Liver (tissue), 9 donors: ENCODE results near the gene RHEB. TPM values are rescaled to one million over a fixed set of nuclear protein-coding genes. Genes with fewer than 3 reads are reported as not detected.
A peak's percentile ranks its signal among the peaks of the same experiment; 100 is the strongest.

Experiments used
- DNase-seq: peaks from one replicate; pipeline ENCODE4 v3.0.0-alpha.2; 2017; ENCODE audit warnings: low spot score
- H3K27ac ChIP-seq, 2 donors: one replicate each; pipeline ENCODE4 v1.7.0; 2013; ENCODE audit warnings: inconsistent platforms in 2 of 2, low read length in 2 of 2, control low read depth in 1 of 2, low read depth in 1 of 2, mild to moderate bottlenecking in 1 of 2
- H3K27me3 ChIP-seq, 4 donors: one replicate each; pipeline versions ENCODE4 v1.6.1 to v1.7.0; 2013; ENCODE audit warnings: low read length in 3 of 4, inconsistent platforms in 1 of 4, mild to moderate bottlenecking in 1 of 4, moderate library complexity in 1 of 4; ENCODE audit not compliant: control insufficient read depth in 4 of 4, insufficient read depth in 4 of 4
- H3K36me3 ChIP-seq, 4 donors: one replicate each; pipeline versions ENCODE4 v1.6.1 to v1.7.0; 2013; ENCODE audit warnings: low read length in 3 of 4, mild to moderate bottlenecking in 3 of 4, low read depth in 1 of 4, moderate library complexity in 1 of 4; ENCODE audit not compliant: control insufficient read depth in 4 of 4, insufficient read depth in 3 of 4
- H3K4me1 ChIP-seq, 4 donors: one replicate each; pipeline versions ENCODE4 v1.6.1 to v1.7.0; 2013; ENCODE audit warnings: low read length in 3 of 4, mild to moderate bottlenecking in 3 of 4, moderate library complexity in 1 of 4; ENCODE audit not compliant: control insufficient read depth in 4 of 4, insufficient read depth in 4 of 4
- H3K4me3 ChIP-seq, 3 donors: one replicate each; pipeline versions ENCODE4 v1.6.1 to v1.7.0; 2013; ENCODE audit warnings: low read length in 3 of 3, control low read depth in 1 of 3, low read depth in 1 of 3, mild to moderate bottlenecking in 1 of 3
- H3K9ac ChIP-seq, 2 donors: one replicate each; pipeline ENCODE4 v1.7.0; 2013; ENCODE audit warnings: low read length in 2 of 2, mild to moderate bottlenecking in 2 of 2, moderate library complexity in 2 of 2, control low read depth in 1 of 2, low read depth in 1 of 2
- H3K9me3 ChIP-seq, 4 donors: one replicate each; pipeline versions ENCODE4 v1.6.1 to v1.7.0; 2013; ENCODE audit warnings: low read length in 3 of 4; ENCODE audit not compliant: control insufficient read depth in 4 of 4
- ATF3 ChIP-seq: IDR thresholded peaks from 2 replicates; pipeline ENCODE4 v1.6.1; 2016; ENCODE audit warnings: antibody characterized with exemption
- CTCF ChIP-seq: fragments of 150-350 bp; IDR thresholded peaks from 2 replicates; pipeline ENCODE4 v1.5.1; 2017; ENCODE audit warnings: improper control_type of control experiment, low read depth, low read length; ENCODE audit not compliant: missing input control
- EGR1 ChIP-seq, 2 donors: IDR thresholded peaks; 2 replicates each; pipeline ENCODE4 v1.6.1; 2016 to 2018; ENCODE audit warnings: antibody characterized with exemption in 2 of 2, low read depth in 2 of 2
- FOXA1 ChIP-seq: IDR thresholded peaks from 2 replicates; pipeline ENCODE4 v1.6.1; 2016; ENCODE audit warnings: antibody characterized with exemption
- FOXA2 ChIP-seq: IDR thresholded peaks from 2 replicates; pipeline ENCODE4 v1.6.1; 2016; ENCODE audit warnings: antibody characterized with exemption
- GABPA ChIP-seq, 2 donors: IDR thresholded peaks in 1 of 2; conservative IDR thresholded peaks in 1 of 2; 2 replicates each; pipeline ENCODE4 v1.6.1; 2016; ENCODE audit warnings: antibody characterized with exemption in 2 of 2, mild to moderate bottlenecking in 1 of 2, moderate library complexity in 1 of 2
- HNF4A ChIP-seq, 2 donors: conservative IDR thresholded peaks; 2 replicates each; pipeline ENCODE4 v1.6.1; 2016; ENCODE audit warnings: antibody characterized with exemption in 2 of 2, mild to moderate bottlenecking in 2 of 2
- HNF4G ChIP-seq: IDR thresholded peaks from 2 replicates; pipeline ENCODE4 v1.6.1; 2016; ENCODE audit warnings: antibody characterized with exemption
- JUND ChIP-seq, 2 donors: IDR thresholded peaks; 2 replicates each; pipeline ENCODE4 v1.6.1; 2016; ENCODE audit warnings: antibody characterized with exemption in 2 of 2
- NR2F2 ChIP-seq: IDR thresholded peaks from 2 replicates; pipeline ENCODE4 v1.6.1; 2016; ENCODE audit warnings: antibody characterized with exemption
- RAD21 ChIP-seq, 2 donors: IDR thresholded peaks; 2 replicates each; pipeline ENCODE4 v1.6.1; 2016; ENCODE audit warnings: antibody characterized with exemption in 2 of 2, mild to moderate bottlenecking in 2 of 2
- REST ChIP-seq: IDR thresholded peaks from 2 replicates; pipeline ENCODE4 v1.6.1; 2016; ENCODE audit warnings: antibody characterized with exemption, mild to moderate bottlenecking
- RXRA ChIP-seq, 2 donors: IDR thresholded peaks; 2 replicates each; pipeline ENCODE4 v1.6.1; 2017 to 2018; ENCODE audit warnings: antibody characterized with exemption in 2 of 2, mild to moderate bottlenecking in 1 of 2
- SP1 ChIP-seq: IDR thresholded peaks from 2 replicates; pipeline ENCODE4 v1.6.1; 2018; ENCODE audit warnings: antibody characterized with exemption, mild to moderate bottlenecking
- TAF1 ChIP-seq: conservative IDR thresholded peaks from 2 replicates; pipeline ENCODE4 v1.6.1; 2016; ENCODE audit warnings: antibody characterized with exemption, mild to moderate bottlenecking
- YY1 ChIP-seq: IDR thresholded peaks from 2 replicates; pipeline ENCODE4 v1.6.1; 2016; ENCODE audit warnings: antibody characterized with exemption, mild to moderate bottlenecking
- ZBTB33 ChIP-seq: IDR thresholded peaks from 2 replicates; pipeline ENCODE4 v1.6.1; 2016; ENCODE audit warnings: antibody characterized with exemption
- WGBS: extraction: QIAGEN DNeasy Blood & Tissue Kit; methylation state at CpG from one replicate; pipeline ENCODE4 v1.1.7; 2013; 5-methylcytosine and 5-hydroxymethylcytosine counted together
- polyA plus RNA-seq, 2 donors: library from polyadenylated mRNA; stranded (reverse) in 1 of 2; unstranded in 1 of 2; fragments of 200-250 nt in 1 of 2; fragments of >200 nt in 1 of 2; fragmentation: Nextera tagmentation in 1 of 2; extraction: Ambion mirVana in 1 of 2; gene quantifications; one replicate each; pipeline versions ENCODE4 v1.2.1 to v1.2.3, GENCODE V29; 2013 to 2015
- total RNA-seq, 2 donors: library from RNA; depleted of rRNA; stranded (reverse); fragments of >200 nt; gene quantifications; one replicate each; pipeline ENCODE4 v1.2.3, GENCODE V29; 2014
- TF ChIP-seq, protein P1 (sequence below): IDR thresholded peaks from 2 replicates; pipeline ENCODE4 v1.6.1; 2016; ENCODE audit warnings: antibody characterized with exemption
- donor health status: healthy.
- donor health status: healthy.
- donor health status: healthy.
- donor health status: healthy.
- donor health status: healthy.

Gene RHEB
- total and polyA plus RNA-seq, 4 donors, result 29.5 to 59.0 (median 36.5) TPM

GRCh38 chr7:151560243-151560642 lies 40.5 kb upstream of the RHEB start:
- TF ChIP-seq HNF4A (conservative IDR thresholded peaks at IDR 0.05) (no peak), NR2F2 (no peak)
- TF ChIP-seq, protein P1, sequence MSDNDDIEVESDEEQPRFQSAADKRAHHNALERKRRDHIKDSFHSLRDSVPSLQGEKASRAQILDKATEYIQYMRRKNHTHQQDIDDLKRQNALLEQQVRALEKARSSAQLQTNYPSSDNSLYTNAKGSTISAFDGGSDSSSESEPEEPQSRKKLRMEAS, result no peak
- Histone ChIP-seq H3K27me3 (no peaks in the 10 kb centered on the region), H3K4me1 (peaks cover 2 to 16% (median 14%) of the 10 kb centered on the region in 4 donors), H3K27ac (no peak overlapping the region), H3K36me3 (peaks cover 3 to 48% (median 31%) of the 10 kb centered on the region in 4 donors), H3K4me3 (no peak overlapping the region), H3K9me3 (no peaks in the 10 kb centered on the region), H3K9ac (no peak overlapping the region)
- DNase-seq, result no peak
- WGBS, result 94% methylated on average over 9 of the region's 9 CpGs

DNA sequence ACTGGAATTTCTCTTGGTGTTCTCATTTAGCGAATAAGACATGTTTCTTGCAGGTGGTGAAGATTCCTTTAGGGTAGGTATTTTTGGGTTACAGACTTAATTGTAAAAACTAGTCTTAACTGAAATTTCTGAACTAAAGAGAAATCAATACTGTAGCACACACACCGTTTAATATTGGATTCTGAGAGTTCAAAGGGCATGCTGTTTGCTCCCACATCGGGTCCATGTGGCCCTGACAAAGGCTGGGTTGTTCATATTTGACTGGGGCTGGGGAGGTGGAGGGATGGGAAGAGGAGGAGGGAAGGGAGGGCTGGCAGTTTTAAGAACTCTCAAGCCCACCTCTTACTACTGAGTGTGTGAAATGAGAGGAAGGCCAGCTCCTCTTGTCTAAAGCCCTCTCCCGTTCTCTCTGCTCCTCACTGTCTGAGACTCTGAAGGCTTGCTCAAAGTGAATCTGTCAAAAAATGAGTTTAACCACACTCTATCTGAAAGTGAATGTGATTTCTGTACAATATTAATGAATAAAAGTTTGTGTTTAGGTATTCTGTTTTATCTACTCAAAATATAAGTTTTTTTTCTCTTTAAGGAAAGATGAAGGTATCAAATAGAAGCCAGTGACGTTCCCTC lies 40.0 kb upstream of the RHEB start:
- Histone ChIP-seq H3K36me3 (peaks cover under 1 to 45% (median 27%) of the 10 kb centered on the region in 4 donors), H3K4me1 (peaks cover 2 to 16% (median 14%) of the 10 kb centered on the region in 4 donors), H3K9me3 (no peaks in the 10 kb centered on the region), H3K9ac (no peak overlapping the region), H3K27me3 (no peaks in the 10 kb centered on the region), H3K27ac (peak overlapping the region in 1 of 2 donors; percentile 19), H3K4me3 (no peak overlapping the region)
- DNase-seq, result no peak
- 65% methylated on average over 5 of the region's 5 CpGs for WGBS
- TF ChIP-seq ZBTB33 (peak; percentile 45), HNF4G (no peak), RXRA (IDR thresholded peaks at IDR 0.05) (peak; percentile 30 to 50), RAD21 (IDR thresholded peaks at IDR 0.05) (peak; percentile 32 to 50), ATF3 (no peak), YY1 (peak; percentile 57), JUND (IDR thresholded peaks at IDR 0.05) (no peak), FOXA2 (no peak), NR2F2 (no peak), TAF1 (no peak), CTCF (no peak), REST (peak; percentile 39), EGR1 (IDR thresholded peaks at IDR 0.05; ENCODE audit: low read depth in 2 of 2) (no peak), GABPA (IDR thresholded peaks at IDR 0.05 in 1 of 2, conservative IDR thresholded peaks at IDR 0.05 in 1 of 2) (no peak), SP1 (peak; percentile 42), HNF4A (conservative IDR thresholded peaks at IDR 0.05) (peak; percentile 75 to 81), FOXA1 (no peak)
- TF ChIP-seq, protein P1, result peak; percentile 81
